Prostate gland (tissue), 2 donors: ENCODE data around the gene COQ10B. TPM values are rescaled to one million over a fixed set of nuclear protein-coding genes. Genes with fewer than 3 reads are reported as not detected.
"Not testable (repeated sequence)": the region's sequence is repeated elsewhere in the genome, so short reads cannot be mapped to it uniquely, and the experiment has no call there.

Experiments
- DNase-seq: peaks from one replicate; pipeline ENCODE4 v3.0.0-alpha.2; 2019; ENCODE audit warnings: low spot score
- H3K27ac ChIP-seq, 2 donors: fragments of 200-600 bp; sonication (generic); 2 replicates each; pipeline ENCODE4 v1.5.1; 2017 to 2019
- H3K27me3 ChIP-seq: fragments of 200-600 bp; sonication (generic); replicated peaks from 2 replicates; pipeline ENCODE4 v1.5.1; 2019; ENCODE audit not compliant: insufficient read depth
- H3K36me3 ChIP-seq, 2 donors: fragments of 200-600 bp; sonication (generic); 1 replicate in 1 of 2; 2 replicates in 1 of 2; pipeline versions ENCODE4 v1.5.1 to v1.8.1; 2017 to 2019
- H3K4me1 ChIP-seq: fragments of 200-600 bp; sonication (generic); replicated peaks from 2 replicates; pipeline ENCODE4 v1.5.1; 2019
- H3K4me3 ChIP-seq, 2 donors: fragments of 200-600 bp; sonication (generic); 2 replicates each; pipeline ENCODE4 v1.5.1; 2017 to 2019
- H3K9me3 ChIP-seq: fragments of 200-600 bp; sonication (generic); 2 replicates; pipeline ENCODE4 v1.5.1; 2017
- POLR2A ChIP-seq: fragments of 450-650 bp; IDR thresholded peaks from one replicate; pipeline ENCODE4 v1.6.1; 2016; ENCODE audit warnings: antibody characterized with exemption, mild to moderate bottlenecking
- POLR2AphosphoS5 ChIP-seq: sonication (generic); formaldehyde crosslinking; IDR thresholded peaks from one replicate; pipeline ENCODE4 v1.6.1; 2017; ENCODE audit warnings: antibody characterized with exemption
- WGBS: methylation state at CpG from one replicate; pipeline ENCODE4 v1.1.5; 2018; 5-methylcytosine and 5-hydroxymethylcytosine counted together
- intact Hi-C: fragments of 100-400 bp; cut with DNase I; formaldehyde crosslinking; loops from one replicate; pipeline ENCODE4 v1.14.2; 2022
- total RNA-seq, 2 donors: library from RNA; depleted of rRNA; stranded (reverse); fragments of >200 nt; gene quantifications; one replicate each; pipeline ENCODE4 v1.1.0, GENCODE V29; 2016
- TF ChIP-seq, protein P1 (sequence below), 4 experiments: fragments of 200-600 bp in 2 of 4; fragments of 450-650 bp in 2 of 4; sonication (generic) in 2 of 4; IDR thresholded peaks; 1 replicate in 3 of 4; 2 replicates in 1 of 4; pipeline ENCODE4 v1.5.1; 2016 to 2019; ENCODE audit warnings: antibody characterized with exemption in 4 of 4, mild to moderate bottlenecking in 2 of 4, moderate library complexity in 2 of 4

COQ10B gene
- total RNA-seq, 2 donors from 2014 or later, result 18.7 to 20.1 TPM

DNA sequence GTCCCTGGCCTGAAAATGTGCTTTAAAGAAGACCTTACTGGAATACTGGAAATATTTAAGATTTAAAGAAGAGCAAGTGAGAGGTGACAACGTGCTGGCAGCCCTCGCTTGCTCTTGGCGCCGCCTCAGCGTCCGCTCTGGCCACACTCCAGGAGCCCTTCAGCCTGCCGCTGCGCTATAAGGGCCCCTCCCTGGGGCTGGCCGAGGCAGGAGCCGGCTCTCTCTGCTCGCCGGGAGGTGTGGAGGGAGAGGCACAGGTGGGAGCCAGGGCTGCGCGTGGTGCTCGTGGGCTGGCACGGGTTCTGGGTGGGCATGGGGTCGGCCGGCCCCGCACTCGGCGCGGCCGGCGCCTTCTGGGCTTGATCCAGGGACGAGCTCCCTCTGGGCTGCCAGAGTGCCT lies 2.9 kb upstream of the COQ10B start:
- Histone ChIP-seq H3K4me1 (peaks cover 3% of the 10 kb centered on the region), H3K4me3 (no peak overlapping the region), H3K9me3 (no peaks in the 10 kb centered on the region), H3K36me3 (no peaks in the 10 kb centered on the region), H3K27ac (no peak overlapping the region), H3K27me3 (no peaks in the 10 kb centered on the region)
- intact Hi-C loops, result loop anchor here (5.0 to 10.0 kb wide), 3 partner anchors 52 to 523 kb away; partner anchors contain the start of genes HSPE1, MARS2 and PGAP1
- WGBS, result 84% methylated on average over 25 of the region's 25 CpGs
- TF ChIP-seq POLR2AphosphoS5, result no peak
- no peak for DNase-seq

DNA sequence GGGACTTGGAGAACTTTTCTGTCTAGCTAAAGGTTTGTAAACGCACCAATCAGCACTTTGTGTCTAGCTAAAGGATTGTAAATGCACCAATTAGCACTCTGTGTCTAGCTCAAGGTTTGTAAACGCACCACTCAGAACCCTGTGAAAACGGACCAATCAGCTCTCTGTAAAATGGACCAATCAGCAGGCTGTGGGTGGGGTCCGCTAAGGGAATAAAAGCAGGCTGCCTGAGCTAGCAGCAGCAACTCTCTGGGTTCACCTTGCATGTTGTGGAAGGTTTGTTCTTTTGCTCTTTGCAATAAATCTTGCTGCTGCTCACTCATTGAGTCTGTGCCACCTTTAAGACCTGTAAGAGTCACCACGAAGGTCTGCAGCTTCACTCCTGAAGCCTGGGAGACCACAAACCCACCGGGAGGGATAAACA lies 2.4 kb upstream of the COQ10B start:
- H3K9me3 ChIP-seq, H3K4me1 ChIP-seq, H3K36me3 ChIP-seq, H3K27me3 ChIP-seq, DNase-seq, H3K27ac ChIP-seq, H3K4me3 ChIP-seq: not testable (repeated sequence)
- 84% methylated on average over 6 of the region's 6 CpGs for WGBS
- intact Hi-C loops, result loop anchor here (5.0 to 10.0 kb wide), 3 partner anchors 51 to 524 kb away; partner anchors contain the start of genes HSPE1, MARS2 and PGAP1

DNA sequence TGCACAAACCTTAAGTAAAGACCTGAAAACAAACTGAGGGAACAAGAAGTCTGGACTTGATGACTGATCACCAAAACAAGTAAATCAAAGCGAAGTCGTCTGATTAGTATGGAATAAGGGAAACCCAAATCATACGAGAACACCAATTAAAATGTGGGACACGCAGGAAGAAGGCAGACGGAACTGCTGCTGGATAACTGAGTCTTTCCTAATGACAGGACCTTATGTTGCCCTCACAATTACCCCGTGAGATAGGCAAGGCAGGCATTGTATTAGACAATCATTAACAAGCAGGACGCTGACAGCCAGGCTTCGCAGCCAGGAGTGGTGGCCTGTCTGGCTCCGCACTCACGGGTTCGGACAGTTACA lies 614 bp upstream of the COQ10B start:
- 2% methylated on average over 11 of the region's 11 CpGs for WGBS
- Histone ChIP-seq H3K27me3 (no peaks in the 10 kb centered on the region), H3K4me3 (peak overlapping the region; percentile 70 to 80), H3K27ac (peak overlapping the region; percentile 99), H3K4me1 (peaks cover 3% of the 10 kb centered on the region), H3K9me3 (no peaks in the 10 kb centered on the region), H3K36me3 (no peaks in the 10 kb centered on the region)
- TF ChIP-seq, protein P1, sequence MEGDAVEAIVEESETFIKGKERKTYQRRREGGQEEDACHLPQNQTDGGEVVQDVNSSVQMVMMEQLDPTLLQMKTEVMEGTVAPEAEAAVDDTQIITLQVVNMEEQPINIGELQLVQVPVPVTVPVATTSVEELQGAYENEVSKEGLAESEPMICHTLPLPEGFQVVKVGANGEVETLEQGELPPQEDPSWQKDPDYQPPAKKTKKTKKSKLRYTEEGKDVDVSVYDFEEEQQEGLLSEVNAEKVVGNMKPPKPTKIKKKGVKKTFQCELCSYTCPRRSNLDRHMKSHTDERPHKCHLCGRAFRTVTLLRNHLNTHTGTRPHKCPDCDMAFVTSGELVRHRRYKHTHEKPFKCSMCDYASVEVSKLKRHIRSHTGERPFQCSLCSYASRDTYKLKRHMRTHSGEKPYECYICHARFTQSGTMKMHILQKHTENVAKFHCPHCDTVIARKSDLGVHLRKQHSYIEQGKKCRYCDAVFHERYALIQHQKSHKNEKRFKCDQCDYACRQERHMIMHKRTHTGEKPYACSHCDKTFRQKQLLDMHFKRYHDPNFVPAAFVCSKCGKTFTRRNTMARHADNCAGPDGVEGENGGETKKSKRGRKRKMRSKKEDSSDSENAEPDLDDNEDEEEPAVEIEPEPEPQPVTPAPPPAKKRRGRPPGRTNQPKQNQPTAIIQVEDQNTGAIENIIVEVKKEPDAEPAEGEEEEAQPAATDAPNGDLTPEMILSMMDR (IDR thresholded peaks at IDR 0.05), result no peak
- TF ChIP-seq POLR2AphosphoS5 (no peak), POLR2A (no peak)
- no peak for DNase-seq
- intact Hi-C loops, result loop anchor here (2.0 to 10.0 kb wide), 4 partner anchors 18 to 525 kb away; partner anchors contain the start of genes HSPE1, MARS2, PGAP1 and SF3B1

DNA sequence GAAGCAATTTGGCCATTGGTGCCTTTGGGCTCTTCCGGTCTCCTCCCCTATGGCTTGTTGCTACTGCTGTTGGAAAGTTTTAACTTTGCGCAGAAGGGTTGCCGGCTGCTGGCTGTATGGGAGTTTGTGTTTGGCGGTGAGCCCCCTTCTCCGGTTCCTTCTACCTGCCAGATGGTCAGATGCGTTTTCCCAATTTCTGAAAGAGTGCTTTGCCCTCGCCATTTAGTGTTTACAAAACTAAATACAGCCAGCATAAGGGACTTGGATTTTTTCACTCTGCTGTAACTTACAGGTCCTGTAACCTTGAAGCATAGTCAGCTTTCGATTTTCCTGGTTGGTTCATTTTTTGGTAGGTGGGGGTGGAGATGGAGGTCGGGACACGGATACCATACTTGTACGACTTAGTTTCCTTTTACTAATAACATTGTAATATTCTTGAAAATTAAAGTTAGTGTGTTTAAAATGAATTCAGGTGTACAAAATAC lies 604 bp downstream of the COQ10B start:
- Histone ChIP-seq H3K36me3 (no peaks in the 10 kb centered on the region), H3K27ac (peak overlapping the region; percentile 99), H3K27me3 (no peaks in the 10 kb centered on the region), H3K4me3 (peak overlapping the region; percentile 70 to 80), H3K9me3 (no peaks in the 10 kb centered on the region), H3K4me1 (peaks cover 3% of the 10 kb centered on the region)
- peak; percentile 63 for DNase-seq
- under 1% methylated on average over 11 of the region's 11 CpGs for WGBS
- TF ChIP-seq POLR2AphosphoS5 (peak; percentile 6), POLR2A (peak; percentile 52)
- TF ChIP-seq, protein P1 (IDR thresholded peaks at IDR 0.05), result no peak
- intact Hi-C loops, result loop anchor here (2.0 to 10.0 kb wide), 4 partner anchors 19 to 527 kb away; partner anchors contain the start of genes HSPE1, MARS2, PGAP1 and SF3B1

DNA sequence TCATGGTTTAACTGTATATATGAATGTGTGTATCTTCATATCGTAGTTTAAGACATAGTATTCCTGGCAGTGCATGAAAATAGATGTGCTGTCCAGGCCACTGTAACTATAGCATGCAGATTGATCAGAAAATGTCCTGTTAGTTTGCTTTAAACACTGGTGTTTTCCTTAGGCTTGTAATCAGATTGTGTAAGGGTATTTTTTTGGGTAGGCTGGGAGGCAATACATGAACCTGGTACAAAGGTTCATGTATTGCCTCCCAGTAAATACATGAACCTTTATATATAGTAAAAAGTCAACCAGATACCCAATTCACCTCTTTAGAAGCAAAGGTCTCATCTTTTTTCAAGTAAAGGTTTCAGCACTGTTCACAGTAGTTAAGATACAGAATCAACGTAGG lies 1.6 kb downstream of the COQ10B start:
- no peak for TF ChIP-seq POLR2A
- TF ChIP-seq POLR2AphosphoS5, result no peak
- TF ChIP-seq, protein P1 (IDR thresholded peaks at IDR 0.05), result no peak
- Histone ChIP-seq H3K27ac (no peak overlapping the region), H3K4me1 (peaks cover 3% of the 10 kb centered on the region), H3K27me3 (no peaks in the 10 kb centered on the region), H3K36me3 (no peaks in the 10 kb centered on the region), H3K9me3 (no peaks in the 10 kb centered on the region), H3K4me3 (peak overlapping the region in 1 of 2 donors; percentile 80)
- no peak for DNase-seq
- 77% methylated on average over 2 of the region's 2 CpGs for WGBS
- intact Hi-C loops, result loop anchor here (5.0 to 10.0 kb wide), 3 partner anchors 47 to 528 kb away; partner anchors contain the start of genes HSPE1, MARS2 and PGAP1

DNA sequence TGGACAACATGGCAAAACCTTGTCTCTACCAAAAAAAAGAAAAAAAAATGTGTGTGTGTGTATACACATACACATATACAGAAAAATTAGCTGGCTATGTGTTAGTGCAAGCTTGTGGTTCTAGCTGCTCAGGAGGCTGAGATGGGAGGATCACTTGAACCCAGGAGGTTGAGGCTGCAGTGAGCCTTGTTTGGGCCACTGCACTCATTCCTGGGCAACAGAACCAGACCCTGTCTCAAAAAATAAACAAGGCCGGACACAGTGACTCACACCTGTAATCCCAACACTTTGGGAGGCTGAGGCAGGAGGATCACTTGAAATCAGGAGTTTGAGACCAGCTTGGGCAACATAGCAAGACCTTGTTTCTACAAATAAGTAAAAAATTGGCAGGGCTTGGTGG lies 2.1 kb downstream of the COQ10B start:
- peaks cover 3% of the 10 kb centered on the region for H3K4me1 ChIP-seq
- no peak overlapping the region for H3K4me3 ChIP-seq
- H3K27ac ChIP-seq, result no peak overlapping the region
- 100% methylated on average over 1 of the region's 1 CpG for WGBS
- TF ChIP-seq, protein P1 (IDR thresholded peaks at IDR 0.05), result no peak
- TF ChIP-seq POLR2AphosphoS5 (no peak), POLR2A (no peak)
- no peaks in the 10 kb centered on the region for H3K9me3 ChIP-seq
- no peaks in the 10 kb centered on the region for H3K36me3 ChIP-seq
- H3K27me3 ChIP-seq, result no peaks in the 10 kb centered on the region
- intact Hi-C loops, result loop anchor here (10.0 kb wide), 1 partner anchor 249 kb away; the partner anchor contains the start of gene MARS2
- DNase-seq, result no peak
